A673 (cell line): ENCODE data around the gene FAM151A.

Source experiments
- EZH2 ChIP-seq: fragments of 200-600 bp; sonication (generic); IDR thresholded peaks from 2 replicates; pipeline ENCODE4 v1.6.1; 2017; ENCODE audit warnings: borderline replicate concordance, low read depth, mild to moderate bottlenecking, mixed read lengths, antibody characterized with exemption, low read length; ENCODE audit not compliant: poor library complexity, severe bottlenecking
- TF ChIP-seq, protein P1 (sequence below): fragments of 300-800, 200-600 bp; sonication (generic); conservative IDR thresholded peaks from 2 replicates; pipeline ENCODE4 v1.5.1; 2017; ENCODE audit warnings: low read depth, mild to moderate bottlenecking, antibody characterized with exemption, low read length, moderate library complexity, mixed read lengths

DNA sequence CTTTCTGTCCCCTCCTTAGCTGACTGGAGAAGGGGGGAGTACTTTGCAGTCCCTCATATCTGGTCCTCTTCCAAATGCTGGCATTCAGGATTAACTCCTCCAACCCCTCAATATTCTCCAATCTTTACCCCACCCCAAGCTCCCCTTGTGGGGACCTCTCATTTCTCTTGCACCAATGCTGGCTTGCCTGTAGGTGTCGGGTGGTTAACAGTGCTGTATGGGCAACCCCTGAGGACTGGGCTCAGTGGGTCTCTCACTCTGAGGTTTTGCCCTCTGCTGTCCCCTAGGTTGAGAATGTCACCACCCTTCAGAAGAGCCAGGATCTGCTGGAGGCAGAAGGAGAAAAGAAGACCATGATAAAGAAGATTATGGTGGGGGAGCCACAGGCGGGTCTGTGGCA, 45.2 kb upstream of the FAM151A start:
- TF ChIP-seq, protein P1, sequence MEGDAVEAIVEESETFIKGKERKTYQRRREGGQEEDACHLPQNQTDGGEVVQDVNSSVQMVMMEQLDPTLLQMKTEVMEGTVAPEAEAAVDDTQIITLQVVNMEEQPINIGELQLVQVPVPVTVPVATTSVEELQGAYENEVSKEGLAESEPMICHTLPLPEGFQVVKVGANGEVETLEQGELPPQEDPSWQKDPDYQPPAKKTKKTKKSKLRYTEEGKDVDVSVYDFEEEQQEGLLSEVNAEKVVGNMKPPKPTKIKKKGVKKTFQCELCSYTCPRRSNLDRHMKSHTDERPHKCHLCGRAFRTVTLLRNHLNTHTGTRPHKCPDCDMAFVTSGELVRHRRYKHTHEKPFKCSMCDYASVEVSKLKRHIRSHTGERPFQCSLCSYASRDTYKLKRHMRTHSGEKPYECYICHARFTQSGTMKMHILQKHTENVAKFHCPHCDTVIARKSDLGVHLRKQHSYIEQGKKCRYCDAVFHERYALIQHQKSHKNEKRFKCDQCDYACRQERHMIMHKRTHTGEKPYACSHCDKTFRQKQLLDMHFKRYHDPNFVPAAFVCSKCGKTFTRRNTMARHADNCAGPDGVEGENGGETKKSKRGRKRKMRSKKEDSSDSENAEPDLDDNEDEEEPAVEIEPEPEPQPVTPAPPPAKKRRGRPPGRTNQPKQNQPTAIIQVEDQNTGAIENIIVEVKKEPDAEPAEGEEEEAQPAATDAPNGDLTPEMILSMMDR, result no peak
- no peak for TF ChIP-seq EZH2
